ENCODE results near the gene STAP2. TPM values are rescaled to one million over a fixed set of nuclear protein-coding genes. Genes with fewer than 3 reads are reported as not detected.

Gene STAP2
- total RNA-seq, 1 donor from 2014 or later = 4.1 TPM

DNA sequence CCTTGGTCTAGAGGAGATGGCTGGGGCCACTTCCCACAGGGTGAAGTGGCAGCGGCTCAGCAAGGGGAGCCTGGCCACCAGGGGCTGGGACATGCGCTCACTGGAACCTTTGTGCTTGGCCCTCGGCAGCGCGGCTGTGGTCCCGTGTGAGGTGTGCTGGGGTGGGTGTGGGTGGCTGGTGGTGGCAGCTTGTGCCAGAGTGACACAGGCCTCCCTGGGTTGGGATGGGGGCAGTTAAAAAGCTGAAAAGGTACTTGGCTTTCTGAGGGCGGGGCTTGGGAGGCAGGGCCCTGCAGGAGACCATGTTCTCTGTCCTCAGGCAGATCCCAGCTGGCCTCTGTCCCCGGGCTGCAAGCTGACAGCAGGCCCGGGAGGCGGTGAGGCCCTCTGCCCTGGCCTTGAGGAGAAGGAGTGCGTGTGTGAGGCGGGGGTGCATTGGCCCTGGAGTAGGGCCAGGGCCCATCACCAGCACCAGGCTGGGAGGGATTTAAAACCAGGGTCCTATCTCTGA is 22.1 kb upstream of the STAP2 start:
- Mint-ChIP-seq H3K4me3 (peak overlapping the region; percentile 65), H3K36me3 (ENCODE audit: low read depth) (peaks cover 2% of the 10 kb centered on the region), H3K27me3 (ENCODE audit: low read depth) (peaks cover 8% of the 10 kb centered on the region), H3K4me1 (peaks cover 5% of the 10 kb centered on the region), H3K9me3 (no peaks in the 10 kb centered on the region), H3K27ac (ENCODE audit: unreplicated experiment) (peak overlapping the region; percentile 62)
- DNase-seq (ENCODE audit: low read depth, low spot score) = no peak
- TF ChIP-seq, protein P1, sequence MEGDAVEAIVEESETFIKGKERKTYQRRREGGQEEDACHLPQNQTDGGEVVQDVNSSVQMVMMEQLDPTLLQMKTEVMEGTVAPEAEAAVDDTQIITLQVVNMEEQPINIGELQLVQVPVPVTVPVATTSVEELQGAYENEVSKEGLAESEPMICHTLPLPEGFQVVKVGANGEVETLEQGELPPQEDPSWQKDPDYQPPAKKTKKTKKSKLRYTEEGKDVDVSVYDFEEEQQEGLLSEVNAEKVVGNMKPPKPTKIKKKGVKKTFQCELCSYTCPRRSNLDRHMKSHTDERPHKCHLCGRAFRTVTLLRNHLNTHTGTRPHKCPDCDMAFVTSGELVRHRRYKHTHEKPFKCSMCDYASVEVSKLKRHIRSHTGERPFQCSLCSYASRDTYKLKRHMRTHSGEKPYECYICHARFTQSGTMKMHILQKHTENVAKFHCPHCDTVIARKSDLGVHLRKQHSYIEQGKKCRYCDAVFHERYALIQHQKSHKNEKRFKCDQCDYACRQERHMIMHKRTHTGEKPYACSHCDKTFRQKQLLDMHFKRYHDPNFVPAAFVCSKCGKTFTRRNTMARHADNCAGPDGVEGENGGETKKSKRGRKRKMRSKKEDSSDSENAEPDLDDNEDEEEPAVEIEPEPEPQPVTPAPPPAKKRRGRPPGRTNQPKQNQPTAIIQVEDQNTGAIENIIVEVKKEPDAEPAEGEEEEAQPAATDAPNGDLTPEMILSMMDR (conservative IDR thresholded peaks at IDR 0.05) = no peak

DNA sequence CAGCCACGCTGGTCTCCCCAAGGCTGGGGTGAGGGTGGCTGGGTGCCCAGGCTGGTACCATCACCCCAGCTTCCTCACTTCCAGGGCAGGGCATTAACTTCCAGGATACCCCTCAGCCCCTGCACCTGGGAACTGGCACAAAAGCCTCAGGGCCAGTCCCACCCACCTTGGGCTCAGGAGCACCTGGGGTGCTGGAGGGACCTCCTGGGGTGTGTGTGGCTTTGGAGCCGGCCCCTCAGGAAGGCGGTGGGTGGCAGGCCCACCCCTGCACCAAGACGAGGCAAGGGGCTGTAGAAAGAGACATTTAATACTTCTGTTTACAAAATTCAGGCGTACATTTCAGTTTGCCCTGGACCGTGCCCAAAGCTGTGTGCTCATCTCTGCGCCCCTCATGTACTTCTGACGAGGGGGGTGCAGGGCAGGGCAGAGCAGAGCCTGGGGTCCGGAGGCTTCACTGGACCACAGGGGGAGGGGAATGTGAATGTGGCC is 21.5 kb upstream of the STAP2 start:
- no peak for DNase-seq (ENCODE audit: low read depth, low spot score)
- no peak overlapping the region for H3K27ac Mint-ChIP-seq (ENCODE audit: unreplicated experiment)
- TF ChIP-seq, protein P1 (conservative IDR thresholded peaks at IDR 0.05) = no peak
- H3K4me1 Mint-ChIP-seq = peaks cover 5% of the 10 kb centered on the region
- peaks cover 2% of the 10 kb centered on the region for H3K36me3 Mint-ChIP-seq (ENCODE audit: low read depth)
- H3K4me3 Mint-ChIP-seq = peak overlapping the region; percentile 65
- H3K27me3 Mint-ChIP-seq (ENCODE audit: low read depth) = peaks cover 8% of the 10 kb centered on the region
- H3K9me3 Mint-ChIP-seq = no peaks in the 10 kb centered on the region

DNA sequence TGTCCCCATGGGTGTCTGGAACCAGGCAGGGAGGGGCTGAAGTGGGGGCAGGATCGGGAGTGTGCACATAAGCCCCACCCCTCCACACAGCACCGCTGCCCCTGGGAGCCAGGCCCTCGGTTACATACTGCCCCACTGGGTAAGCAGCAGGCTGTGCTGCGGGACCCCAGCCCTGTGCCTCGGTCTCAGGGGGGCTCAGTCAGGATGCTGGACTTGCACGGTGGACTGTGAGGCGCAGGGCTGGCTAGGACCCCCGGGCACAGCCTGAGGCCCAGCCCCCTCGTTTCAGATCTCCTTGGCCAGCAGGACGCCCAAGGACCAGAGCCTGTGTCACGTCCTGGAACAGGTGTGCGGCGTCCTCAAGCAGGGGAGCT is 21.0 kb upstream of the STAP2 start:
- H3K27ac Mint-ChIP-seq (ENCODE audit: unreplicated experiment) = no peak overlapping the region
- no peak overlapping the region for H3K4me3 Mint-ChIP-seq
- peaks cover 5% of the 10 kb centered on the region for H3K4me1 Mint-ChIP-seq
- peaks cover 8% of the 10 kb centered on the region for H3K27me3 Mint-ChIP-seq (ENCODE audit: low read depth)
- DNase-seq (ENCODE audit: low read depth, low spot score) = no peak
- TF ChIP-seq, protein P1 (conservative IDR thresholded peaks at IDR 0.05) = no peak
- no peaks in the 10 kb centered on the region for H3K9me3 Mint-ChIP-seq
- H3K36me3 Mint-ChIP-seq (ENCODE audit: low read depth) = peaks cover 2% of the 10 kb centered on the region

DNA sequence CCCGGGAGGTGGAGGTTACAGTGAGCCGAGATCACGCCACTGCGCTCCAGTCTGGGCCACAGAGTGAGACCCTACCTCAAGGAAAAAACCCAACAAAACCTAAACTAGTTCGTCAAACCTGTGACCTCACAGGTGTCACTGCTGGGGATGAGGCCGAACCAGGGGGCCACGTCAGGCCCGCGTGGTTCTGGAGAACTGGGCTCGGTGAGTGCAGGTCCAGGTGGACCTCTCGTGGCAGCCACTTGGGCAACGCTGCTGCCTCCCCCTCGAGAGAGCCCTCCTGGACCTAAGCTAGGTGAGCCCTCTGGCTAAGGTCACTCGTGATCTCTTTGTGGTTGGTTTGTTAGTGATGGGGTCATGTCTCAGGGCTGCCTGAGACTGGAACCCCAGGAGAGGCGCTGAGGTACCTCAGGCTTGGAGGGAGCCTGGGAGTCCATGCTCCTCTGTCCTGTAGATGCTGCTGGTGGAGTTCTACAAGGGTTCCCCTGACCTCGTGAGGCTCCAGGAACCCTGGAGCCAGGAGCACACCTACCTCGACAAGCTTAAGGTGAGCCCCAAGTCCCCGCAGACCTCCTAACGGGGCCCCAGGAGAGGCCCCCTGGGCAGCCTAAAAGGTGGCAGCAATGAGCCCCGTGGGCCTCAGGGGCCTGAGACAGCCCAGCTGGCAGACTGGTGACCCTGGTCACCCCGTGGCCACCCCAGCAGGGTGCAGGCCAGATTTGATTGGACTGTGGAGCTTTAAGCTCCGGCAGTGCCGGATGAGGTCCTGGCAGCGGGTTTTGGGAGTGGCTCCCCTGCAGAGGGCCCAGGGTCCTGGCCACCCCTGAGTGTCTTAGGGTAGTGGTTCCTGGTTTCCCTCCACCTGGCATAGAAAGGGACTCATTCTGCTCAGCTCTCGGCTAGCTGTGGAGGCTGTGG is 20.3 kb upstream of the STAP2 start:
- H3K4me3 Mint-ChIP-seq = peak overlapping the region; percentile 44
- TF ChIP-seq, protein P1 (conservative IDR thresholded peaks at IDR 0.05) = no peak
- H3K27me3 Mint-ChIP-seq (ENCODE audit: low read depth) = peaks cover 8% of the 10 kb centered on the region
- no peak for DNase-seq (ENCODE audit: low read depth, low spot score)
- peak overlapping the region; percentile 19 for H3K27ac Mint-ChIP-seq (ENCODE audit: unreplicated experiment)
- peaks cover 5% of the 10 kb centered on the region for H3K4me1 Mint-ChIP-seq
- H3K9me3 Mint-ChIP-seq = no peaks in the 10 kb centered on the region
- peaks cover 2% of the 10 kb centered on the region for H3K36me3 Mint-ChIP-seq (ENCODE audit: low read depth)

DNA sequence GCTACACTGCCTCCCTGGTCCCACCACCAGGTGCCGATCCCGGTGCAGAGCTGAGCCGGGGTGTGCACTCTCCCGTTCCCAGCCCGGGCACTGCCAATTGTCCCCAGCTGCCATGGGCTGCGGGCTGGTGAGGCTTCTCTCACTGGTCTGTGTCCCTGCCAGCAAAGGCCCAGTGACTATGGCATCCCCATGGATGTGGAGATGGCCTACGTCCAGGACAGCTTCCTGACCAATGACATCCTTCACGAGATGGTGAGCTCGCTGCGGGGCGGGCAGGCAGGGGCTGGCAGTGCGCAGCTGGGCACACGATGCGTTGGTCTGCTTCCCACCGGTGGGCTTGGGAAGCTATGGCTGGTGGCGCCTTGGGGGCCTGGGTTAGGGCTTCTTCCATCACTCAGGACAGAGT is 19.3 kb upstream of the STAP2 start:
- Mint-ChIP-seq H3K4me3 (no peak overlapping the region), H3K9me3 (no peaks in the 10 kb centered on the region), H3K4me1 (peaks cover 5% of the 10 kb centered on the region), H3K27me3 (ENCODE audit: low read depth) (peaks cover 8% of the 10 kb centered on the region), H3K27ac (ENCODE audit: unreplicated experiment) (no peak overlapping the region), H3K36me3 (ENCODE audit: low read depth) (peaks cover 2% of the 10 kb centered on the region)
- TF ChIP-seq, protein P1 (conservative IDR thresholded peaks at IDR 0.05) = no peak
- no peak for DNase-seq (ENCODE audit: low read depth, low spot score)
